Transverse colon (tissue), 4 donors: ENCODE results near the gene MCC.

Experiments
- EP300 ChIP-seq: sonication (generic); formaldehyde crosslinking; IDR thresholded peaks from one replicate; pipeline ENCODE4 v1.6.1; 2017; ENCODE audit warnings: antibody characterized with exemption, low read depth
- POLR2AphosphoS5 ChIP-seq, 3 donors: sonication (generic); formaldehyde crosslinking; IDR thresholded peaks; one replicate each; pipeline ENCODE4 v1.6.1; 2016; ENCODE audit warnings: antibody characterized with exemption in 3 of 3
- TF ChIP-seq, protein P1 (sequence below), 5 experiments: fragments of 200-600 bp in 3 of 5; fragments of 450-650 bp in 2 of 5; sonication (generic) in 3 of 5; IDR thresholded peaks; 1 replicate in 2 of 5; 2 replicates in 3 of 5; pipeline ENCODE4 v1.5.1; 2016 to 2017; ENCODE audit warnings: antibody characterized with exemption in 5 of 5, inconsistent platforms in 3 of 5, mild to moderate bottlenecking in 2 of 5, moderate library complexity in 1 of 5

DNA sequence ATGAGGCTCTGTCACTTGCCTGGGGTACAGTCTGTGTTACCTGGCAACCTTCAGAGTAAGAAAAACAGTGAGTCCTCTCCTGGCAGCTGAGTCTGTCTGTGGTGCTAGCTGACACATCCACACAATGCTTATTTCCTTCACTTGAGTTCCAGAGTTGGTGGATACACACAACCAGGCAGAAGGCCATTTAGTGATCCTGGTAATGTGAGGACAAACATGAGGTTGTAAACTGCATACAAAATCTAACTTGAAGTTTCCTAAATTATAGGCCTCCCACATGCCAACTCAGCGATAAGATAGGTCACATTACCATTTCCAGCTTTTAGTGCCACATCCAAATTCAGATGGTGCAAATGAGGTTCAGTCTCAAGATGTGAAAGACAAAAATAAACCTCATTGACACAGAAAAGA lies 386.1 kb downstream of the MCC start:
- TF ChIP-seq, protein P1, sequence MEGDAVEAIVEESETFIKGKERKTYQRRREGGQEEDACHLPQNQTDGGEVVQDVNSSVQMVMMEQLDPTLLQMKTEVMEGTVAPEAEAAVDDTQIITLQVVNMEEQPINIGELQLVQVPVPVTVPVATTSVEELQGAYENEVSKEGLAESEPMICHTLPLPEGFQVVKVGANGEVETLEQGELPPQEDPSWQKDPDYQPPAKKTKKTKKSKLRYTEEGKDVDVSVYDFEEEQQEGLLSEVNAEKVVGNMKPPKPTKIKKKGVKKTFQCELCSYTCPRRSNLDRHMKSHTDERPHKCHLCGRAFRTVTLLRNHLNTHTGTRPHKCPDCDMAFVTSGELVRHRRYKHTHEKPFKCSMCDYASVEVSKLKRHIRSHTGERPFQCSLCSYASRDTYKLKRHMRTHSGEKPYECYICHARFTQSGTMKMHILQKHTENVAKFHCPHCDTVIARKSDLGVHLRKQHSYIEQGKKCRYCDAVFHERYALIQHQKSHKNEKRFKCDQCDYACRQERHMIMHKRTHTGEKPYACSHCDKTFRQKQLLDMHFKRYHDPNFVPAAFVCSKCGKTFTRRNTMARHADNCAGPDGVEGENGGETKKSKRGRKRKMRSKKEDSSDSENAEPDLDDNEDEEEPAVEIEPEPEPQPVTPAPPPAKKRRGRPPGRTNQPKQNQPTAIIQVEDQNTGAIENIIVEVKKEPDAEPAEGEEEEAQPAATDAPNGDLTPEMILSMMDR (IDR thresholded peaks at IDR 0.05): no peak
- TF ChIP-seq EP300 (no peak), POLR2AphosphoS5 (IDR thresholded peaks at IDR 0.05) (no peak)
